Measurements from ENCODE around the gene DNAAF5. TPM values are rescaled to one million over a fixed set of nuclear protein-coding genes. Genes with fewer than 3 reads are reported as not detected.

The DNAAF5 gene
- polyA plus RNA-seq, 1 of the 3 experiments (the other 2 are of a cell fraction), result 58.5 TPM

DNA sequence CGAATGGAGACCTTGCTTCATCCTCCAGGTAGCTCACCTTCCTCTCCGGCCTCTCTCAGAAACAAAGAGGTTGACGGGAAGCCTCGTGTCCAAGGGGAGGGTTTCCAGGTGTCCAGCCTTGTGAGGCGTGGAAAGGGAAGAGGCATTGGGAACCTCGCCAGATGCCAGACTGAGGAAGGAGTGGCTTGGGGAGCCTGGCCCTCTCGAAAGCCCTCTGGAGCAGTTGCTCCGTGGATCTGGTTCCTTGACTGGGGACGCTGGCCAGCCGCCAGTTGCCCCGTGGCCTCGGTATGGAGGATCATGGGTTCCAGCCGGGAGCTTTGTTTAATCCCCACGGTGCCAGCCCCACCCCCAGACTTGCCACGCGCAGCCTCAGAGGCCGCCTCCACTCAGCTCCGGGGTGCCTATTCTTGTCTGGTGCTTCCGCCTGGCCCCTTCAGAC is 75.5 kb downstream of the DNAAF5 start:
- DNase-seq, result peak; percentile 72
- no peaks in the 10 kb centered on the region for H4K20me1 ChIP-seq (ENCODE audit: insufficient read depth)
- TF ChIP-seq JUND (IDR thresholded peaks at IDR 0.05) (no peak), RCOR1 (IDR thresholded peaks at IDR 0.05; ENCODE audit: low read length) (no peak), RXRA (IDR thresholded peaks at IDR 0.05; ENCODE audit: borderline replicate concordance, low read depth) (no peak), RFX5 (IDR thresholded peaks at IDR 0.05; ENCODE audit: low read length) (no peak), TAF1 (IDR thresholded peaks at IDR 0.05; ENCODE audit: borderline replicate concordance, low read depth, low read length) (no peak), MXI1 (IDR thresholded peaks at IDR 0.05; ENCODE audit: low read depth, low read length) (no peak), GATA2 (CRISPR knock-in tag; IDR thresholded peaks at IDR 0.05) (no peak), EP300 (IDR thresholded peaks at IDR 0.05; ENCODE audit: borderline replicate concordance in 1 of 2, low read depth in 1 of 2, low read length in 1 of 2) (no peak), YY1 (IDR thresholded peaks at IDR 0.05; ENCODE audit: low read depth) (no peak), POLR2AphosphoS5 (IDR thresholded peaks at IDR 0.05; ENCODE audit: low read depth, low read length) (no peak), RAD21 (IDR thresholded peaks at IDR 0.05; ENCODE audit: low read length) (no peak), FOSL2 (IDR thresholded peaks at IDR 0.05; ENCODE audit: borderline replicate concordance, low read depth) (no peak), GABPA (IDR thresholded peaks at IDR 0.05; ENCODE audit: low read depth) (no peak), NFIC (IDR thresholded peaks at IDR 0.05; ENCODE audit: borderline replicate concordance) (no peak), ZBTB33 (IDR thresholded peaks at IDR 0.05; ENCODE audit: borderline replicate concordance, low read depth) (no peak)
- TF ChIP-seq, protein P1, sequence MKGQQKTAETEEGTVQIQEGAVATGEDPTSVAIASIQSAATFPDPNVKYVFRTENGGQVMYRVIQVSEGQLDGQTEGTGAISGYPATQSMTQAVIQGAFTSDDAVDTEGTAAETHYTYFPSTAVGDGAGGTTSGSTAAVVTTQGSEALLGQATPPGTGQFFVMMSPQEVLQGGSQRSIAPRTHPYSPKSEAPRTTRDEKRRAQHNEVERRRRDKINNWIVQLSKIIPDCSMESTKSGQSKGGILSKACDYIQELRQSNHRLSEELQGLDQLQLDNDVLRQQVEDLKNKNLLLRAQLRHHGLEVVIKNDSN (IDR thresholded peaks at IDR 0.05; ENCODE audit: borderline replicate concordance, low read depth), result no peak
- TF ChIP-seq, protein P2, sequence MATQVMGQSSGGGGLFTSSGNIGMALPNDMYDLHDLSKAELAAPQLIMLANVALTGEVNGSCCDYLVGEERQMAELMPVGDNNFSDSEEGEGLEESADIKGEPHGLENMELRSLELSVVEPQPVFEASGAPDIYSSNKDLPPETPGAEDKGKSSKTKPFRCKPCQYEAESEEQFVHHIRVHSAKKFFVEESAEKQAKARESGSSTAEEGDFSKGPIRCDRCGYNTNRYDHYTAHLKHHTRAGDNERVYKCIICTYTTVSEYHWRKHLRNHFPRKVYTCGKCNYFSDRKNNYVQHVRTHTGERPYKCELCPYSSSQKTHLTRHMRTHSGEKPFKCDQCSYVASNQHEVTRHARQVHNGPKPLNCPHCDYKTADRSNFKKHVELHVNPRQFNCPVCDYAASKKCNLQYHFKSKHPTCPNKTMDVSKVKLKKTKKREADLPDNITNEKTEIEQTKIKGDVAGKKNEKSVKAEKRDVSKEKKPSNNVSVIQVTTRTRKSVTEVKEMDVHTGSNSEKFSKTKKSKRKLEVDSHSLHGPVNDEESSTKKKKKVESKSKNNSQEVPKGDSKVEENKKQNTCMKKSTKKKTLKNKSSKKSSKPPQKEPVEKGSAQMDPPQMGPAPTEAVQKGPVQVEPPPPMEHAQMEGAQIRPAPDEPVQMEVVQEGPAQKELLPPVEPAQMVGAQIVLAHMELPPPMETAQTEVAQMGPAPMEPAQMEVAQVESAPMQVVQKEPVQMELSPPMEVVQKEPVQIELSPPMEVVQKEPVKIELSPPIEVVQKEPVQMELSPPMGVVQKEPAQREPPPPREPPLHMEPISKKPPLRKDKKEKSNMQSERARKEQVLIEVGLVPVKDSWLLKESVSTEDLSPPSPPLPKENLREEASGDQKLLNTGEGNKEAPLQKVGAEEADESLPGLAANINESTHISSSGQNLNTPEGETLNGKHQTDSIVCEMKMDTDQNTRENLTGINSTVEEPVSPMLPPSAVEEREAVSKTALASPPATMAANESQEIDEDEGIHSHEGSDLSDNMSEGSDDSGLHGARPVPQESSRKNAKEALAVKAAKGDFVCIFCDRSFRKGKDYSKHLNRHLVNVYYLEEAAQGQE (IDR thresholded peaks at IDR 0.05; ENCODE audit: low read depth, low read length), result no peak
- H3K36me3 ChIP-seq (replicated peaks in 1 of 2; ENCODE audit: control insufficient read depth in 1 of 2, insufficient read depth in 2 of 2, low read length in 1 of 2), result no peaks in the 10 kb centered on the region
- H3K27me3 ChIP-seq (ENCODE audit: insufficient read depth), result no peaks in the 10 kb centered on the region
- H3K27ac ChIP-seq (ENCODE audit: low read depth in 2 of 2, low read length in 1 of 2), result no peak overlapping the region; a peak in 1 of 4 replicates
- ChIA-PET POLR2A (no interaction called here), CTCF (interaction anchor here (1.0 to 1.9 kb wide), 6 partner anchors 12 to 480 kb away, joined by 3 to 10 read pairs (median 5); no protein-coding TSS in a partner anchor)
- no peaks in the 10 kb centered on the region for H3F3A ChIP-seq (replicated peaks; ENCODE audit: insufficient read depth)
- H2AFZ ChIP-seq (ENCODE audit: low read depth), result no peak overlapping the region
- H3K4me1 ChIP-seq (ENCODE audit: control insufficient read depth in 1 of 2, insufficient read depth in 2 of 2, low read depth in 1 of 2, low read length in 1 of 2), result peaks cover 0 to 4% of the 10 kb centered on the region in 2 experiments; a peak in 1 of 4 replicates
- H3K4me2 ChIP-seq, result no peak overlapping the region
- H3K4me3 ChIP-seq (ENCODE audit: low read depth in 2 of 2, low read length in 1 of 2), result no peak overlapping the region
- no peaks in the 10 kb centered on the region for H3K9me3 ChIP-seq
- WGBS (ENCODE audit: low lambda C conversion rate), result 81% methylated on average over 19 of the region's 19 CpGs
- no peaks in the 10 kb centered on the region for H3K79me2 ChIP-seq (ENCODE audit: insufficient read depth)
- H3K9ac ChIP-seq, result no peak overlapping the region
- H3K9me2 ChIP-seq, result no peaks in the 10 kb centered on the region
